ENCODE results near the gene SLC2A13.

Gene SLC2A13

GRCh38 chr12:39919790-39920189, 186.1 kb downstream of the SLC2A13 start:
- H4K8ac ChIP-seq (ENCODE audit: low read length): no peak overlapping the region
- H3K18ac ChIP-seq (ENCODE audit: low read depth in 1 of 2, low read length in 2 of 2): no peak overlapping the region
- H2AK5ac ChIP-seq (ENCODE audit: low read length, severe bottlenecking): no peak overlapping the region
- H2BK120ac ChIP-seq (ENCODE audit: low read depth, low read length): no peak overlapping the region
- H2BK12ac ChIP-seq (ENCODE audit: low read length in 2 of 2): no peak overlapping the region
- H3K14ac ChIP-seq (ENCODE audit: low read length in 2 of 2): no peak overlapping the region
- H2AFZ ChIP-seq (ENCODE audit: low read depth, low read length): no peak overlapping the region
- H3K79me1 ChIP-seq (replicated peaks; ENCODE audit: low read length, poor library complexity, severe bottlenecking): no peaks in the 10 kb centered on the region
- no peak overlapping the region for H3K4me3 ChIP-seq (ENCODE audit: insufficient read depth in 1 of 2, low read depth in 1 of 2, low read length in 2 of 2)
- no peak overlapping the region for H3K23ac ChIP-seq (ENCODE audit: low read length in 2 of 2)
- no peak overlapping the region for H3K27ac ChIP-seq (ENCODE audit: low read length, poor library complexity, severe bottlenecking)
- no peak overlapping the region for H2BK5ac ChIP-seq (ENCODE audit: low read depth, low read length, poor library complexity, severe bottlenecking)
- H4K91ac ChIP-seq (ENCODE audit: low read length): no peak overlapping the region
- DNase-seq: no peak
- H3K4me1 ChIP-seq (ENCODE audit: control insufficient read depth, insufficient read depth, low read depth, low read length): no peaks in the 10 kb centered on the region
- no peaks in the 10 kb centered on the region for H3K27me3 ChIP-seq (ENCODE audit: control insufficient read depth in 1 of 2, insufficient read depth in 1 of 2, low read length in 2 of 2)
- no peak overlapping the region for H3K9ac ChIP-seq (ENCODE audit: low read length)
- H3K4ac ChIP-seq (ENCODE audit: low read depth in 1 of 2, low read length in 2 of 2): no peak overlapping the region
- H3K9me3 ChIP-seq (ENCODE audit: control insufficient read depth, low read length): no peaks in the 10 kb centered on the region
- no peak overlapping the region for H2BK15ac ChIP-seq (ENCODE audit: low read depth, poor library complexity, severe bottlenecking)
- H3K36me3 ChIP-seq (ENCODE audit: control insufficient read depth in 1 of 2, insufficient read depth in 2 of 2, low read depth in 1 of 2, low read length in 2 of 2): no peaks in the 10 kb centered on the region
- no CpG with 5 or more reads among the region's 1 CpG for WGBS
- H3K4me2 ChIP-seq (ENCODE audit: low read length, poor library complexity, severe bottlenecking): no peak overlapping the region

DNA sequence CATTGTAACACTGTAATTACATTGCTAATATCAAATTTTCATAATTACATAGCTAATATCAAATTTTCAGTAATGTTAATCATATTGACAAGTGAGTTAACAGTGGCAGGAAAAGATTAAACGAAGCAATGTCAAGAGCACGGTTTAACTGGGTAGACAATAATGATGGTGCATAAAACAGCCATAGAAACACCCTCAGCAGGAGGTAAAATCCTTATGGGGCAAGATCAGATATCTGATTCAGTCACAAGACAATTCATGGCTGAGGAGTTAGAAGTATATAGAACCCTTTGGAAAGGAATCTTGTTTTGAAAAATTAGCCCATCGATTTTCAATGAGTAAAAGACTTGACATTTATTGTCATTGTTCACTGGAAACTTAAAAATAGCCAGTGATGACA, 190.6 kb downstream of the SLC2A13 start:
- H4K8ac ChIP-seq (ENCODE audit: low read length): no peak overlapping the region
- WGBS: 75% methylated on average over 3 of the region's 3 CpGs

DNA sequence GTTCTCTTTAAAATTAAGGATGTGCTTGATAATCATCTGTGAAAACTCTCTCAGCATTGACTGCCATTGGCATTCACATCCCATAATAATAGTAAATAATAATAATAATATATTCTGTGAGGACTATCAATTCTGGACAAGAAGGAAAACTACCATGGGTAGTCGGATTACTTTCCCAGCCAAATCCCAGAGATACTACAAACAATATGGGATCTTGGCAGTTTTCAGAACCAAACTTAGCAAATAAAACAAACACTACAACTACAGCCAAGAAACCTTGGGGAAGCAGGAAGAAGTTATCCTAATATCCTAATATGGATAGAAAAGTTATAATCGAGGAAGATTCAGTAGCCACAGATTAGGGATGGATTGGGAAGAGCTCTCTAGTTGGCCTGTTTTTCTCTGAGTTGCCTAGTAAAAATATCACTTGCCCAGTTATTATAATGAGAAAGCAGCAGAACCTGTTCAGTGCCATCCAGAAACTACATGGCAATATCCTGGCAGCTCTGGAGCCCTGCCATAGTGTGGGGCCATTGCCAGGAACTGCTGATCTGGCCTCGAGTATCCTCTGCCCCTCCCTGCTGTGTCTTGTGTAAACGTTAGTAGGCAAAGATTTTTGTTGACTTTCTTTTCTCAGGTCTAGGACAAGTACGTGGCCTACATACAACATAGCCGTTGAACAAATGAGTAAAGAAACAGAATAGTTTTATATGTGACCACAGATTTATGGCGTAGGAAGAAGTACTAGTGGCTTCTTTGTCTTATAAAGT, 193.5 kb downstream of the SLC2A13 start:
- no peaks in the 10 kb centered on the region for H3K9me3 ChIP-seq (ENCODE audit: control insufficient read depth, low read length)
- H3K14ac ChIP-seq (ENCODE audit: low read length in 2 of 2): no peak overlapping the region
- no peak overlapping the region for H2BK15ac ChIP-seq (ENCODE audit: low read depth, poor library complexity, severe bottlenecking)
- H3K18ac ChIP-seq (ENCODE audit: low read depth in 1 of 2, low read length in 2 of 2): no peak overlapping the region
- no peak overlapping the region for H4K8ac ChIP-seq (ENCODE audit: low read length)
- no peak overlapping the region for H3K4me3 ChIP-seq (ENCODE audit: insufficient read depth in 1 of 2, low read depth in 1 of 2, low read length in 2 of 2)
- H4K91ac ChIP-seq (ENCODE audit: low read length): no peak overlapping the region
- no peak overlapping the region for H2AFZ ChIP-seq (ENCODE audit: low read depth, low read length)
- H2AK5ac ChIP-seq (ENCODE audit: low read length, severe bottlenecking): no peak overlapping the region
- H3K4me1 ChIP-seq (ENCODE audit: control insufficient read depth, insufficient read depth, low read depth, low read length): no peaks in the 10 kb centered on the region
- H3K27me3 ChIP-seq (ENCODE audit: control insufficient read depth in 1 of 2, insufficient read depth in 1 of 2, low read length in 2 of 2): no peaks in the 10 kb centered on the region
- 96% methylated on average over 7 of the region's 7 CpGs for WGBS
- peaks cover 1% of the 10 kb centered on the region for H3K79me1 ChIP-seq (replicated peaks; ENCODE audit: low read length, poor library complexity, severe bottlenecking)
- H2BK120ac ChIP-seq (ENCODE audit: low read depth, low read length): no peak overlapping the region
- no peak overlapping the region for H3K4me2 ChIP-seq (ENCODE audit: low read length, poor library complexity, severe bottlenecking)
- DNase-seq: no peak
- no peak overlapping the region for H3K9ac ChIP-seq (ENCODE audit: low read length)
- H3K4ac ChIP-seq (ENCODE audit: low read depth in 1 of 2, low read length in 2 of 2): no peak overlapping the region
- no peak overlapping the region for H3K23ac ChIP-seq (ENCODE audit: low read length in 2 of 2)
- no peaks in the 10 kb centered on the region for H3K36me3 ChIP-seq (ENCODE audit: control insufficient read depth in 1 of 2, insufficient read depth in 2 of 2, low read depth in 1 of 2, low read length in 2 of 2)
- no peak overlapping the region for H2BK5ac ChIP-seq (ENCODE audit: low read depth, low read length, poor library complexity, severe bottlenecking)
- H3K27ac ChIP-seq (ENCODE audit: low read length, poor library complexity, severe bottlenecking): no peak overlapping the region
- H2BK12ac ChIP-seq (ENCODE audit: low read length in 2 of 2): no peak overlapping the region

More for the DNA sequence above, 190.6 kb downstream of the SLC2A13 start:
- Histone ChIP-seq H3K4ac (ENCODE audit: low read depth in 1 of 2, low read length in 2 of 2) (no peak overlapping the region), H3K9me3 (ENCODE audit: control insufficient read depth, low read length) (no peaks in the 10 kb centered on the region), H3K4me1 (ENCODE audit: control insufficient read depth, insufficient read depth, low read depth, low read length) (no peaks in the 10 kb centered on the region), H3K27ac (ENCODE audit: low read length, poor library complexity, severe bottlenecking) (no peak overlapping the region), H2BK12ac (ENCODE audit: low read length in 2 of 2) (no peak overlapping the region), H4K91ac (ENCODE audit: low read length) (no peak overlapping the region), H3K18ac (ENCODE audit: low read depth in 1 of 2, low read length in 2 of 2) (no peak overlapping the region), H2AK5ac (ENCODE audit: low read length, severe bottlenecking) (no peak overlapping the region), H3K4me2 (ENCODE audit: low read length, poor library complexity, severe bottlenecking) (no peak overlapping the region), H2BK120ac (ENCODE audit: low read depth, low read length) (no peak overlapping the region), H3K4me3 (ENCODE audit: insufficient read depth in 1 of 2, low read depth in 1 of 2, low read length in 2 of 2) (no peak overlapping the region), H3K36me3 (ENCODE audit: control insufficient read depth in 1 of 2, insufficient read depth in 2 of 2, low read depth in 1 of 2, low read length in 2 of 2) (no peaks in the 10 kb centered on the region), H3K9ac (ENCODE audit: low read length) (no peak overlapping the region), H3K79me1 (replicated peaks; ENCODE audit: low read length, poor library complexity, severe bottlenecking) (no peaks in the 10 kb centered on the region), H2BK15ac (ENCODE audit: low read depth, poor library complexity, severe bottlenecking) (no peak overlapping the region), H3K23ac (ENCODE audit: low read length in 2 of 2) (no peak overlapping the region), H3K27me3 (ENCODE audit: control insufficient read depth in 1 of 2, insufficient read depth in 1 of 2, low read length in 2 of 2) (no peaks in the 10 kb centered on the region), H2BK5ac (ENCODE audit: low read depth, low read length, poor library complexity, severe bottlenecking) (no peak overlapping the region), H3K14ac (ENCODE audit: low read length in 2 of 2) (no peak overlapping the region), H2AFZ (ENCODE audit: low read depth, low read length) (no peak overlapping the region)
- no peak for DNase-seq

GRCh38 chr12:39906237-39906636, 199.6 kb downstream of the SLC2A13 start:
- Histone ChIP-seq H3K18ac (ENCODE audit: low read depth in 1 of 2, low read length in 2 of 2) (no peak overlapping the region), H3K9ac (ENCODE audit: low read length) (no peak overlapping the region), H2BK5ac (ENCODE audit: low read depth, low read length, poor library complexity, severe bottlenecking) (no peak overlapping the region)

More at GRCh38 chr12:39906237-39906636, 199.6 kb downstream of the SLC2A13 start:
- H2BK120ac ChIP-seq (ENCODE audit: low read depth, low read length): no peak overlapping the region
- no peak overlapping the region for H2AK5ac ChIP-seq (ENCODE audit: low read length, severe bottlenecking)
- H3K4me3 ChIP-seq (ENCODE audit: insufficient read depth in 1 of 2, low read depth in 1 of 2, low read length in 2 of 2): no peak overlapping the region
- H2BK12ac ChIP-seq (ENCODE audit: low read length in 2 of 2): no peak overlapping the region
- no peak for DNase-seq
- no peak overlapping the region for H3K4ac ChIP-seq (ENCODE audit: low read depth in 1 of 2, low read length in 2 of 2)
- no peaks in the 10 kb centered on the region for H3K36me3 ChIP-seq (ENCODE audit: control insufficient read depth in 1 of 2, insufficient read depth in 2 of 2, low read depth in 1 of 2, low read length in 2 of 2)
- H4K8ac ChIP-seq (ENCODE audit: low read length): no peak overlapping the region
- no peak overlapping the region for H3K23ac ChIP-seq (ENCODE audit: low read length in 2 of 2)
- no peak overlapping the region for H3K14ac ChIP-seq (ENCODE audit: low read length in 2 of 2)
- no peak overlapping the region for H2BK15ac ChIP-seq (ENCODE audit: low read depth, poor library complexity, severe bottlenecking)
- no peak overlapping the region for H3K4me2 ChIP-seq (ENCODE audit: low read length, poor library complexity, severe bottlenecking)
- no peaks in the 10 kb centered on the region for H3K9me3 ChIP-seq (ENCODE audit: control insufficient read depth, low read length)
- H3K79me1 ChIP-seq (replicated peaks; ENCODE audit: low read length, poor library complexity, severe bottlenecking): peaks cover 1% of the 10 kb centered on the region
- H3K27me3 ChIP-seq (ENCODE audit: control insufficient read depth in 1 of 2, insufficient read depth in 1 of 2, low read length in 2 of 2): no peaks in the 10 kb centered on the region
- no peak overlapping the region for H2AFZ ChIP-seq (ENCODE audit: low read depth, low read length)
- H4K91ac ChIP-seq (ENCODE audit: low read length): no peak overlapping the region
- no peak overlapping the region for H3K27ac ChIP-seq (ENCODE audit: low read length, poor library complexity, severe bottlenecking)
- no peaks in the 10 kb centered on the region for H3K4me1 ChIP-seq (ENCODE audit: control insufficient read depth, insufficient read depth, low read depth, low read length)

Measured in mesenchymal stem cell (in vitro differentiated cells and primary cell).